ELF-1 (cell line): Measurements from ENCODE around the gene HID1.
A peak's percentile ranks its signal among the peaks of the same experiment; 100 is the strongest.
"Not testable (repeated sequence)": the region's sequence is repeated elsewhere in the genome, so short reads cannot be mapped to it uniquely, and the experiment has no call there.

ENCODE experiments used
- DNase-seq: peaks from one replicate; pipeline ENCODE4 v3.0.0-alpha.2; 2016; ENCODE audit warnings: low read depth, low spot score

HID1 gene

DNA sequence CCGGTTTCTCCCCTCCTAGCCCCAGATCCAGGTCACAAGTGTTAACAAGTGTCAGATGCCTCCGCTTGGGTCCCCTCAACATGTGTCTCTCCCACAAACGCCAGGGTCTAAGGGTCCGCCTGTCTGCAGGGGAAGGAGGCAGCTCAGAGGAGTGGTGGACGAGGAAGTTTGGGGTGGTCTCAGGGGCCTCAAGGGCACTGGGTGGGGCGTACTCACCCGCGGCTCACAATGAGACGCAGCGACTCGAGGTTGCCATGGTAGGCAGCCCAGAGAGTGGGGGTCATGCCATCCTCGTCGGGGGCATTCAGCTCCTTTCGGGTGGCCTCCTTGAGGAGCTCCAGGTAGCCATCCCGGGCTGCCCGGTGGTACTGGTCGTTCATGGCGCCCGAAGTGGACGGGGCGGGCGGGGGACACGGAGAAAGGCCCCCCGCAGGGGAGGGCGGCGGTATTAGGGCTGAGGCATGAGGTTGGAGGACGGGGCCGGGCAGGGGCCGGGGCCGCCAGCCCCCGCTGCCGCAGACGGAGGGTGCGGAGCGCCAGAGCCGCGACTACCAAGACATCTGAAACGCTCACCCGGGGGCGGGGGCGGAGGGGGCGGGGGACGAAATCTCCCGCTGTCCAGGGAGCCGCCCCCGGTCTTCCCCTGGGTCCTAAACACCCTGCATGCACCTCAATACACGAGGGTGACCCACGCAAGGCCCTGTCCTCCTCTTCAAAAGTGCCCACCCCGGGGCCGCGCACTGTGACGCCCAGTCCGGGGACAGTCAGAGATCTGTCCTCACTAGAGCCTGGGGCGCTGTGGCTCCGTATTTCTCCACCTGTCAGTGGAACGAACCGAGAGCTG lies 49.6 kb downstream of the HID1 start, which contains the start of gene USH1G:
Gene USH1G, minus strand, starts transcription at position 562 of the 844 bp plus-strand sequence. Its CDS starts 182 bp downstream, at position 380.
- DNase-seq = no peak

DNA sequence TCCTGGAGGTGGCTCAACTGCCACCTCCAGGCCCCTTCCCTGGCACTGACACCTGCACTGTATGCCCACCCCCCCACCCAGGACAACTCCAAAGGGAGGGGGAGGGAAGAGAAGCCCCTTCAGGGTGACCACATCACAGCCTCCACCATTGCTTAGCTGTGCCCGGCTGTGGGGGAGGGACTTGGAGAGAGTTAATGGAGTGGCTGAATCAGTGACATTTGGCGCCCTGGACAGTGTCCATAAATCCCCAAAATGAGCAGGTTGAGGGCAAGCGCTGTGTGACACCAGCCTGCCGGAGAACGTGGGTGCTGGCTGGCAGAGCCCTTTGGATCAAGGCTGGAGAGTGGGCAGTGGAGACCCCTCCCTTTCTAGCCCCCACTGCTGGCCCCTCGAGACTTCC lies 50.4 kb downstream of the HID1 start:
- no peak for DNase-seq

DNA sequence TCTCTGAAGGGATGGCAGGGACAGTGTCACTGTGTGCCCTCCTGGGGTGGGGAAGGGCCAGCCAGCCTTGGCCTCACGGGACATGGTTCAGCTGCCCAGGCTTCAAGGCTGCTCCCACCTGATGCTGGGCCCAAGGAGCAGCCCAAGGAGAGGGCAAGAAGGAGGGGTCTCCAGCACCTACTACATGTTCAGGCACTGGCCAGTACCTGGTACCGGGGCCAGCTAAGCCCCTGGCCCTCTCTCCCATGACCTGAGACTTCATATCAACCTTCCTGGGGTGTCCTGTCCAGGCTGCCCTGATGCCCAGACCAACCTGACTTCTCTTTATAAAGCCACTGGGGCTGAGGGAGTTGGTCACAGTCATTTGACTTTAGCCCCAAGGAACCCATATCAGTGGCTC lies 50.8 kb downstream of the HID1 start:
- no peak for DNase-seq

DNA sequence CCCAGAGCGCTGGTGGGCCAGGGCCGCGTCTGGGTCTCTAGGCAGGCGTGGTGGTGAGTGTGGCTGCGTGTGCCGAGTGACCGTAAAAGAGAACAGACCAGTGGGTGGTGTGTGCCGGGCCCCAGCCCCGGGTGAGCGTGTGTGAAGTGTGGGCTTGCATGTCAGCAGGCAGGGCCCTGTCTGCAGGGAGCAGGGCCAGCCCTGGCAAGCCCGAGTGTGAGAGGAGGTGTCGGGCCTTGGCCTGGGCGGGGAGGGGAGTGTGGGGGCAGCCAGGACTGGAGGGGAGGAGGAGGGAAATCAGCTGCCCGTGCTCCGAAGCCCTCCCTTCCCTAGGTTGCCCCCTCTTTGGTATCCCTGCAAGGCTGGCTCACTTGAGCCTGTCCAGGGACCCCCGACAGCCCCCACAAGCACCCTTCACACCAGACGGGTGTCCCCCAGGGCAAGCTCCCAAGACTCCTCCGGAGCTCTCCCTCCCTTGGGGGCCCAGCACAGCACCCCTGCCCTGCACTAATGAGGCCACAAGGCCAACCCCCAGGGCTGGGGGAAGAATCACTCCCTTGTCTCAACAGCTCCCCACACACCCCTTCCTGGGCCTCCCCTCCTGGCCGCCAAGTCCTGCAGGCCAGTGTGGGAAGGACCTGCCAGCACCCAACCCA lies 51.4 kb downstream of the HID1 start:
- DNase-seq = no peak

DNA sequence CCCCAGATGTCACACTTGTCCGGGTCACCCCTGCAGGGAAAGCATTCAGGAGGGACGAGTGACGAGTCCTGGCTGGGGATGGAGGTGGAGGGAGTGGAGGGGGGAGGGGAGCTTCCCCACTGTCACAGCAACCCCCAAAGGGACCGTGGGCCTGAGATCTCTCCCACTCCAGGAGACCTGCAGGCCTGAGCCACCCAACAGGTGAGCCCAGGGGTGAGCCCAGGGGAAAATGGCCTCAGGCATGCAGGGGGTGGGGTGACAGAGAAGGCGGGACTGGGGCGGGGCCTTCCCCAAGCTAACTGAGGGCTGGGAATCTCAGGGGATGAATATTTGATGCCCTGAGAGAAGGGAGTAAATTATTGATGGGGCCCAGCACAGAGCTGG lies 51.9 kb downstream of the HID1 start:
- no peak for DNase-seq

DNA sequence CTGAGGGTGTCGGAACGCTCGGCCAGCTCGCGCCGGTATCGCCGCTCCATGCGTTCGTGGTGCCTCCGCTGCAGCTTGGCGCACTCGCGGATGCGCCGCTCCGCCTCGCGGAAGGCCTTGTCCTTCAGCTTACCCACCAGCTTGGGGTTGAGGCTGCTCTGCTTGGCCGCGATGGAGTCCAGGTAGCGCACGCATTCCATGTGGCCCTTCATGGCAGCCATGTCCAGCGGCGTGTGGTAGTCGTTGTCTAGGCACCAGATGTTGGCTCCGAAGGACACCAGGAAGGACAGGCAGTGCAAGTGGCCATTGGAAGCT lies 52.3 kb downstream of the HID1 start:
- DNase-seq = no peak

DNA sequence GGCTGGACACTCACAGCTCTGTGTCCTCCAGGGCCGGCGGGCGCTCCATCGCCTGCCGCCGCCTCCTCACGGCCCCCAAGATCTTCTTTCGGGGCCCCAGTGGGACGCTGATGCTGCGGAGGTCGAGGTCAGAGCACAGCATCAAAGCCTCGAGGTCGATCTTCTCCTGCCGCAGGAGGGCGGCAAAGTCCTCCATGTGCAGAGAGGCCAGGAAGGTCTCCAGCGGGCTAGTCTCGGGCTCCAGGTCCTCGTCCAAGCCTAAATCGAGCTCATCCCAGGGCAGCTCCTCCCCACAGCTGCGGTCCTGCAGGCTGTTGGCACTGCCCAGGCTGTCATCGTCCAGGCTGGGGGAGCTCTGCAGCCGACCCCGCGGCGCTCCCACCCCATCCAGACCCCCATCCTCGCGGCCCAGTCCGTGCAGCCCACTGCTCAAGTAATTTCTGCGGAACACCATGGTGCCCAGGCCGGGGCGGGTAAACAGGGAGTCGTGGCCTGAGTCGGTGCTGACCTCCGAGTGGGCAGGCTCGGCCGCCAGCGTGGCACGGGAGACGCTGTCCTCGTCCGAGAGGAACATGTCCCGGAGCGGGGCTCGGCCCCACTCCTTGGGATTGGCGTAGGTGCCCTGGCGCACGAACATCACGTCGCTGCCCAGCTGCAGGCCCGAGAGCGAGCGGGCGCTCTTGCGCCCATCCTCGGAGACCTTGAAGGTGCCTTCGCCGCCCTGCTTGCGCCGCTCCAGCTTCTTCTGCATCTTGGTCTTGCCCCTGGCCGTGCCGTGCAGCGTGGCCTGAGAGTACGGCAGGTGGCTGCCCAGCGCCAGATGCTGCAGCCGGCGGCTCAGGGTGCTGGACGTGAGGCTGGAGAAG lies 52.9 kb downstream of the HID1 start:
- DNase-seq = peak; percentile 71

DNA sequence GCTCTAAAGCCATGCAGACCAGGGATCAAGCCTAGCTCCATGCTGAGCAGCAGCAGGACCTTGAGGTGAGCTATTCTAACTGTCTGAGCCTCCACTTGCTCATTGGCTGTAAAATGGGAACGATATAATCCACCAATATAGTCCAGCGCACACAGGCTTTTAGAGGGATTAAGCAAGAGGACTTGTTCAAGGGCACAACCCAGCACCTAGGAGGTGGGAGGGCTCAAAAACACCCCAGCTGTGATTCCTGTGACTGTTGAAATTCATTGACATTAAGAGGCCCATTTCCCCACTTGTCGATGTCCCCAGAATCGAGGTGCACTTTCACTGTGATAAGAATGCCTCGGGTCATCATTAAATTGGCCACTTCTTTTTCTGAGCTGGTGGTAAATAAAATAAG lies 53.7 kb downstream of the HID1 start:
- DNase-seq = no peak

DNA sequence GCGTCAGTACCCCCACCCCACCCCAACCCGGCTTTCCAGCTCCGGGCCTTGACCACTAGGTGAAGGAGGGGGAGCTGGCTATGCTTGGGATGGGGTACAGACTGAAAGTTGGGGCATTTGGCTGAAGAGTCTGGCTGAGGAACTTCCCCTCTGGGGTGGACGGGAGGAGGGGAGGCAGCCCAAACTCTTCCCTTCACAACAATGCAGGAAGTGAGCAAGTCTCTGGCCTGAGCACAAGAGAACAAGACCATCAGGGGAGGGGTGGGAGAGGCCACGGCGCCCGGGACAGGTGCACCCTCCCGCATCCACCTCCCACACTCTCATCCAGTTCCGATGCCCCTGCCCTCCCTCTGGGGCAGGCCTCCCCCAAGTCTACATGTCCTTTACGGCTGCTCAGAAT lies 55.1 kb downstream of the HID1 start:
- no peak for DNase-seq

DNA sequence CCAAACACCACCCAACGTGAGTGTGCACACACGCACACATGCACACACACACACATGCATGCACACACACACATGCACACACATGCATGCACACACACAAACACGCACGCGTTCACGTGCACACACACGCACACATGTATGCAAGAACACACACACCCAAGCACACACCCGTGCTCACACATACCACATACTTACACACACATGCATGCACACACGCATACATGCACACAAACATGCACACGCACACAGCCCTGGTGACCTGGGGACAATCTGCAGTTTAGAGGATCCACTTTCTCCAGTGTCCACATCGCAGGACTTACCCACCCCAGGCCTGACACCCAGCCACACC lies 55.7 kb downstream of the HID1 start:
- DNase-seq = no peak

DNA sequence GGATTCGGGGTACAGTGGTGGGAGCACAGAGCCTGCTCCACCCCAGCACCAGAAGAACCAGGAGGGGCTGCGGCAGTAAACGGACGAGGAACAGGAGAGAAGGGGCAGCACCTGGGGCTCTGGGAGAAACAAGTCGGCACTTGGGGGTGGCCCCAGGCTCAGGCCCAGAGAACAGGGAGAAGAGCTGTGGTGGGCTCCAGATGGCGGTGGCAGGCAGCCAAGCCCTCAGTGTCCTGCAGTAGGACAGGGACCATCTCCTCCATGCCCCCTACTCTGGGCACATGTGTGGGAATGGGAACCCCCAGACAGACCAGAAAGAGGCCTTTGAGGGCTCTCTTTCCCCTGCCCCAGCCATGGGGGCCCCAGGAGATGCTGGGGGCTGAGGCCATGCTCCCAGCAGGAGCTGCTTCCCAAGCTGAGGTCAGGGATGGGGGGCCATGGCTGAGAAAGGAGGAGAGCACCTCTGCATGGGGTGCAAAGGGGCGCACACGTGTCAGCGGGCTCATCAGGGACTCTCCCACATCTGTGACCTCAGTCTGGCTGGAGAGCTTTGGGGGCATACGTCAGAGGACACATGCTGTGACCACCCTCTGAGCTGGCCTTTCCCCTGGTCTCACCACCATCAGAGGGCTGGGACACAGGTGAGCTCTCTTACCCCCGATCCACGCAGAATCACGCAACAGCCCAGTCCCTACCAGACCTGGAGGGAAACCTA lies 56.3 kb downstream of the HID1 start:
- no peak for DNase-seq

DNA sequence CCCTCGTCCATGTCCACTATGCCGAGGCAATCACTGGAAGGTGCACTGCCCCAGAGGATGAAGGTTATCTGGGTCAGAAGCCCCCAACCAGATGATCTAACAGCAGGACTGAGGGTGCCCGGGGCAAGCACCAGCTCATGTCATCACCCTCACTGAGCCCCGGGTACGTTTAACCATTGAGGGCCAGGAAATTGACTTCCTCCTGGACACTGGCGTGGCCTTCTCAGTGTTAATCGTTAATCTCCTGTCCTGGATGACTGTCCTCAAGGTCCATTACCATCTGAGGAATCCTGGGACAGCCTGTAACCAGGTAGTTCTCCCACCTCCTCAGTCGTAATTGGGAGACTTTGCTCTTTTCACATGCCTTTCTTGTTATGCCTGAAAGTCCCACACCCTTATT lies 61.1 kb downstream of the HID1 start:
- DNase-seq = not testable (repeated sequence)

DNA sequence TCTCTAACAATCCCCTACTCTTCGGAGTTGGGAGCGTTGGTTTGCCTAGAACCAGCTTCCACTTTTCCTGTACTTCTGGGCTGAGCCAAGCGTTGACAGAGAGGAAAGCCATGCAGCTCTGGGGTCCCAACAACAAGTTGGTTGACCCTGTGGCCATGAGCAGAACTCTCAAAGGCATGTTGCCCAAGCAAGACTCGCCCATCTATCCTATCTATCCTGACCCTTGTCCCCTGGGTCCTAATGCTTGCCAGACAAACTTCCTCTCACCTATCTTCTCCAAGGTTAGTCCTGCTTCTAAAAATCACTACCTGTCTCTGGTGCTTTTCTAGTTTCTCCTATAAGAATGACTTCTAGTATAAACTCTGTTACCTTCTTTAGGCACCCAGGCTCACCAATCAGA lies 63.5 kb downstream of the HID1 start:
- not testable (repeated sequence) for DNase-seq

DNA sequence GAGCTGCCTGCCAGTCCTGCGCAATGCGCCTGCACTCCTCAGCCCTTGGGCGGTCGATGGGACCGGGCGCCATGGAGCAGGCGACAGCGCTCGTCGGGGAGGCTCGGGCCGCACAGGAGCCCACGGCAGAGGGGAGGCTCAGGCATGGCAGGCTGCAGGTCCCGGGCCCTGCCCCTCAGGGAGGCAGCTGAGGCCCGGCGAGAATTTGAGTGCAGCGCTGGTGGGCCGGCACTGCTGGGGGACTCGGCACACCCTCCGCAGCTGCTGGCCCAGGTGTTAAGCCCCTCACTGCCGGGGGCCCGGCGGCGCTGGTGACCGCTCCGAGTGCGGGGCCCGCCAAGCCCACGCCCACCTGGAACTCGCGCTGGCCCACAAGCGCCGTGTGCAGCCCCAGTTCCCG lies 65.5 kb downstream of the HID1 start:
- no peak for DNase-seq

DNA sequence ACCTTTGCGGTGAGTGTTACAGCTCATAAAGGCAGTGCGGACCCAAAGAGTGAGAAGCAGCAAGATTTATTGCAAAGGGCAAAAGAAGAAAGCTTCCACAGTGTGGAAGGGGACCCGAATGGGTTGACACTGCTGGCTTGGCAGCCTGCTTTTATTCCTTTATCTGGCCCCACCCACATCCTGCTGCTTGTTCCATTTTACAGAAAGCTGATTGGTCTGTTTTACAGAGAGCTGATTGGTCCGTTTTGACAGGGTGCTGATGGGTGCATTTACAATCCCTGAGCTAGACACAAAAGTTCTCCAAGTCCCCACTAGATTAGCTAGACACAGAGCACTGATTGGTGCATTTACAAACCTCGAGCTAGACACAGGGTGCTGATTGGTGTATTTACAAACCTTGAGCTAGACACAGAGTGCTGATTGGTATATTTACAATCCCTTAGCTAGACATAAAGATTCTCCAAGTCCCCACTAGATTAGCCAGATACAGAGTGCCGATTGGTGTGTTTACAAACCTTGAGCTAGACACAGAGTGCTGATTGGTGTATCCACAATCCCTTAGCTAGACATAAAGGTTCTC lies 66.3 kb downstream of the HID1 start:
- not testable (repeated sequence) for DNase-seq

DNA sequence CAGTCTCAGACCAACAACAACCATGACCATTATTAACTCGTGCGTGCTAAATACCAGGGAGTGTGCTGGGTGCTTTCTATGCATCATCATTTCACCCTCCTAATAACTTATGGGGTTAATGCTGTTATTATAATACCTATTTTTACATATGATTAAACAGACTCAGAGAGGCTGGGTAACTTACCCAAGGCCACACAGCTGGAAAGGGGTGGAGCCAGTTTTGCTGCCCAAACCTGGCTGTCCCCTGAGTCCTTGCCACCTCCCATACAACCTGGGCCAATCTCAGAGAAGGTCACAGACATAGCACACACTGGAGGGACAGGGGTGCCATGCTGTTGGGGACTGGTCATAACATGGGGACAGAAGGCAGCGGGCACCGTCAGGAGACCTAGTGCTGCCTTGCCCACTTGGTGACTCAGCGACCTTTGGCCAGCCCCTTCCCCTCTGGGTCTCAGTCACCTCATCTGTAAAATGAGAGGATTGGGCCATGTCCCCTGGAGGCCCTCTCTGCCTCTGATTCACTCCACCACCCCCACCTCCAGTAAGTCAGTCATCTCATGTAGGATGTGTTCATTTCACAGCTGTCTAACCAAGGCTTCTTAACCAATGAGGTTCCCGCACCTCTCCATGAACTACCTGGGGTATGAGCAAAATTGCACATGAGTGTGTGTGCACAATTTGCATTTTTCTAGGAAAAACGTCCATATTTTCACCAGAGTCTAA lies 67.7 kb downstream of the HID1 start:
- DNase-seq = no peak

DNA sequence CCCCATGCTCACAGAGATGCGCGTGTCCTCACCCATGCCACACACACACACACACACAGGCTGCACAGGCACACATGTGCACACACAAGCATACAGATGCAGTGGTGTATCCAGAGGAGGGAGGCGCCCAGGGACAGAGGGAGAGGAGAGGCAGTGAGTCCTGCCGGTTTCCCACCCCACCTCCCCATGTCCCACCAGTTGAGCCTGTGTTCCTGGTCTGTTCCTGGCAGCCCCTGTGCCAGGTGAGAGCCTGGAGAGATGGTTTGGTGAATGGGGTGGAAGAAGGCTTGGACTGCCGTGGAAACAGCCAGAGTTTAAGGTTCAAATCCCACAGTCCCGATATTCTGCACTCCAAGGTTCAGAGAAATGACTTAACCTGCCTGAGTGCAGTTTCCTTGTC lies 68.9 kb downstream of the HID1 start:
- no peak for DNase-seq

DNA sequence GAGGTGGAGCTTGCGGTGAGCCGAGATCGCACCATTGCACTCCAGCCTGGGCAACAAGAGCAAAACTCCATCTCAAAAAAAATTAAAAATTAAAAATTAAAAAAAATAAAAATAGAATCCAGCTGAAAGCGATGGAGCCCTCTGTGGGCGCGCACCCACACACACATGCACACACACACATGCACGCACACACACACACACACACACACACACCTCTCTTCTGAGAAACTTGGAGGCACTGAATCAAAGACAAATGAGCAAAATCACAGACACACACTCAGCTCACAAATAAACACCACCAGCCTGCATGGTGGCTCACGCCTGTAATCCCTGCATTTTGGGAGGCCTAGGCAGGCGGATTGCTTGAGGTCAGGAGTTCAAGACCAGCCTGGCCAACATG lies 69.5 kb downstream of the HID1 start:
- DNase-seq = no peak

DNA sequence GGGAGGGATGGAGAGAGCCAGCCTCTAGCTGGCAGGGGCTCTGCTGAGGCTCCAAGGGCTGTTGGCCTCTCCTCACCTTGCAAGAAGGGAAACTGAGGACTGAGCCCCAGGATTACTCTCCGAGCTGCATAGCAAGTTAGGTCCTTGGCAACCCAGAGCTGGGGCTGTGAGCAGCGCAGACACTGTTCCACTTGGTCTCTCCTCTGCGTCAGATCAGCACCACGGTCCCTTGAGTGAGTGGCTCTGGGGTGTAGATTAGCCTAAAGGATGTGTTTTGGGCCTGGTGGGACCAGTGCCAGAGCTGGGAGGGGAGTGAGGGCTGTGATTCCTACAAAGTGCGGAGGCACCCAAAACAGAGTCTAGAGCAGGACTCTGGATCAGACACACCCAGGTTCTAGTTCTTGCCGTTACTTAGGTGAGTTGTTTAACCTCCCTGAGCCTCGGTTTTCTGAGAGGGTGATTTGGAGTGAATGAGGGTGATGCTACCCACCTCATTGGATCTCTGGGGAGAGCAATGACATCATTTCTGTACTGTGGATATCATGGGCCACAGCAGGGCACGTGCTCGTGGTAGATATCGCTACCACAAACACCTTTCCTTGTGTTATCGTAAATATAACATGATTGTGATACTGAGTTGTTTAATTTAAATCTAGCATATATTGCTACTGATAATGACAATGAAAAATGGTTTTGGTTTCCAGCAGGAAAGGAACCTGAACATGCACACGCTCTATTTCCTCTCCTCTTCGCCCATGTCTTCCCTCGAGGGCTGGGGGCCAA lies 71.0 kb downstream of the HID1 start:
- no peak for DNase-seq
